ENCODE data around the gene SDK1. TPM values are rescaled to one million over a fixed set of nuclear protein-coding genes. Genes with fewer than 3 reads are reported as not detected.

The SDK1 gene
- total and polyA plus RNA-seq, 2 experiments from 2014 or later = 2.1 to 10.0 TPM

GRCh38 chr7:4230352-4230751 lies 929.3 kb downstream of the SDK1 start:
- H3K4me2 ChIP-seq = no peak overlapping the region
- peaks cover 9% of the 10 kb centered on the region for H3K27me3 Mint-ChIP-seq (ENCODE audit: insufficient read depth, low read depth, poor library complexity)
- H3F3A ChIP-seq (replicated peaks; ENCODE audit: low read depth) = no peaks in the 10 kb centered on the region
- H3K4me3 ChIP-seq = no peak overlapping the region
- H3K79me2 ChIP-seq (replicated peaks; ENCODE audit: insufficient read depth) = no peaks in the 10 kb centered on the region
- H3K4me1 Mint-ChIP-seq = peaks cover 2% of the 10 kb centered on the region; the same call in 1 of the 3 replicates
- H2AFZ ChIP-seq = no peak overlapping the region
- H3K27me3 ChIP-seq (ENCODE audit: insufficient read depth) = no peaks in the 10 kb centered on the region
- H3K4me3 Mint-ChIP-seq = no peak overlapping the region
- no peak for ATAC-seq
- H3K9me2 ChIP-seq (ENCODE audit: insufficient read depth) = no peaks in the 10 kb centered on the region
- TF ChIP-seq ZNF114 (CRISPR knock-in tag; IDR thresholded peaks at IDR 0.05) = no peak
- TF ChIP-seq ETS1 (IDR thresholded peaks at IDR 0.05) = no peak
- no peak for TF ChIP-seq CTCF (conservative IDR thresholded peaks at IDR 0.05; ENCODE audit: low read depth in 2 of 2)
- no peak for TF ChIP-seq EZH2phosphoT487 (IDR thresholded peaks at IDR 0.05; ENCODE audit: unreplicated experiment)
- no peak for TF ChIP-seq CREB1 (CRISPR knock-in tag; IDR thresholded peaks at IDR 0.05; ENCODE audit: low read depth)
- TF ChIP-seq REST (IDR thresholded peaks at IDR 0.05; ENCODE audit: unreplicated experiment) = no peak
- TF ChIP-seq EZH2 (IDR thresholded peaks at IDR 0.05; ENCODE audit: low read depth, unreplicated experiment) = no peak
- TF ChIP-seq POLR2AphosphoS5 (IDR thresholded peaks at IDR 0.05; ENCODE audit: low read depth) = no peak
- TF ChIP-seq JUNB (IDR thresholded peaks at IDR 0.05; ENCODE audit: unreplicated experiment) = no peak
- no peak for TF ChIP-seq NANOG (IDR thresholded peaks at IDR 0.05; ENCODE audit: borderline replicate concordance)
- TF ChIP-seq ZNF462 (CRISPR knock-in tag; IDR thresholded peaks at IDR 0.05) = no peak
- no peak for TF ChIP-seq ZNF331 (CRISPR knock-in tag; IDR thresholded peaks at IDR 0.05; ENCODE audit: low read depth)
- no peak for DNase-seq (ENCODE audit: low spot score)
- H3K9me3 Mint-ChIP-seq = no peaks in the 10 kb centered on the region
- no peaks in the 10 kb centered on the region; the same call in 2 of the 3 replicates for H3K36me3 Mint-ChIP-seq (ENCODE audit: low read depth)
- no peak overlapping the region for H3K27ac Mint-ChIP-seq
- no peaks in the 10 kb centered on the region for H4K20me1 ChIP-seq (replicated peaks; ENCODE audit: insufficient read depth)
- no peak overlapping the region for H3K27ac ChIP-seq (ENCODE audit: low read depth)
- H3K4me1 ChIP-seq (ENCODE audit: insufficient read depth) = no peaks in the 10 kb centered on the region
- H3K36me3 ChIP-seq (ENCODE audit: insufficient read depth) = no peaks in the 10 kb centered on the region

All from GM23338 (cell line).